Gastroesophageal sphincter (tissue), 4 donors: ENCODE results near the gene NLGN1. TPM values are rescaled to one million over a fixed set of nuclear protein-coding genes. Genes with fewer than 3 reads are reported as not detected.
"Not testable (repeated sequence)": the region's sequence is repeated elsewhere in the genome, so short reads cannot be mapped to it uniquely, and the experiment has no call there.

ENCODE experiments used
- ATAC-seq: fragments of 150-250 bp; one replicate; pipeline ENCODE4 v1.9.1; 2016; ENCODE audit warnings: mild to moderate bottlenecking, moderate library complexity
- H3K27ac ChIP-seq, 4 donors: fragments of 200-600 bp; sonication (generic) in 3 of 4; 1 replicate in 3 of 4; 2 replicates in 1 of 4; pipeline ENCODE4 v1.5.1; 2016 to 2019
- H3K27me3 ChIP-seq: fragments of 200-600 bp; sonication (generic); one replicate; pipeline ENCODE4 v1.5.1; 2019
- H3K36me3 ChIP-seq, 2 donors: fragments of 200-600 bp; sonication (generic); one replicate each; pipeline ENCODE4 v1.5.1; 2019; ENCODE audit warnings: control low read depth in 1 of 2
- H3K4me1 ChIP-seq, 3 donors: fragments of 200-600 bp; sonication (generic); 1 replicate in 2 of 3; 2 replicates in 1 of 3; pipeline ENCODE4 v1.5.1; 2016 to 2019; ENCODE audit warnings: control low read depth in 2 of 3
- H3K4me3 ChIP-seq, 2 donors: fragments of 200-600 bp; sonication (generic); one replicate each; pipeline ENCODE4 v1.5.1; 2019; ENCODE audit warnings: mild to moderate bottlenecking in 1 of 2, moderate library complexity in 1 of 2
- H3K9me3 ChIP-seq, 3 donors: fragments of 200-600 bp; sonication (generic); one replicate each; pipeline ENCODE4 v1.5.1; 2017 to 2019; ENCODE audit warnings: control low read depth in 2 of 3
- CTCF ChIP-seq, 4 experiments: fragments of 200-600 bp in 2 of 4; fragments of 450-650 bp in 2 of 4; sonication (generic) in 1 of 4; IDR thresholded peaks; one replicate each; pipeline ENCODE4 v1.5.1; 2017 to 2019; ENCODE audit warnings: antibody characterized with exemption in 4 of 4, mild to moderate bottlenecking in 2 of 4, moderate library complexity in 2 of 4
- EP300 ChIP-seq: sonication (generic); formaldehyde crosslinking; IDR thresholded peaks from one replicate; pipeline ENCODE4 v1.6.1; 2017; ENCODE audit warnings: antibody characterized with exemption, mild to moderate bottlenecking
- POLR2A ChIP-seq, 2 donors: fragments of 450-650 bp; IDR thresholded peaks; one replicate each; pipeline ENCODE4 v1.6.1; 2017; ENCODE audit warnings: antibody characterized with exemption in 2 of 2, mild to moderate bottlenecking in 2 of 2, moderate library complexity in 1 of 2
- POLR2AphosphoS5 ChIP-seq: sonication (generic); formaldehyde crosslinking; IDR thresholded peaks from one replicate; pipeline ENCODE4 v1.6.1; 2017; ENCODE audit warnings: antibody characterized with exemption
- WGBS, 2 donors: methylation state at CpG; one replicate each; pipeline ENCODE4 v1.1.5; 2018; ENCODE audit warnings: low coverage in 1 of 2; 5-methylcytosine and 5-hydroxymethylcytosine counted together
- total RNA-seq, 4 donors: library from RNA; depleted of rRNA; stranded (reverse); fragments of >200 nt; gene quantifications; one replicate each; pipeline ENCODE4 v1.1.0, GENCODE V29; 2016

NLGN1 gene
- total RNA-seq, 4 donors from 2014 or later = 13.4 to 26.4 (median 24.0) TPM

- Histone ChIP-seq H3K27ac (no peak overlapping the region), H3K9me3 (peaks cover 0 to 22% (median 0%) of the 10 kb centered on the region in 3 donors), H3K36me3 (no peaks in the 10 kb centered on the region), H3K27me3 (no peaks in the 10 kb centered on the region), H3K4me3 (no peak overlapping the region), H3K4me1 (no peaks in the 10 kb centered on the region)
- ATAC-seq = no peak
- TF ChIP-seq CTCF (IDR thresholded peaks at IDR 0.05) = no peak
- no peak for TF ChIP-seq EP300
- 92 to 95% methylated on average over 4 to 5 of the region's 5 CpGs for WGBS, 2 donors
Observed at GRCh38 chr3:173429076-173429475, 31.5 kb downstream of the NLGN1 start.

- Histone ChIP-seq H3K4me3 (no peak overlapping the region), H3K27me3 (no peaks in the 10 kb centered on the region), H3K36me3 (no peaks in the 10 kb centered on the region), H3K4me1 (no peaks in the 10 kb centered on the region), H3K9me3 (peaks cover 0 to 22% (median 0%) of the 10 kb centered on the region in 3 donors), H3K27ac (no peak overlapping the region)
- ATAC-seq = no peak
- TF ChIP-seq EP300 (no peak), POLR2A (IDR thresholded peaks at IDR 0.05) (no peak), CTCF (IDR thresholded peaks at IDR 0.05) (no peak)
- no CpG with 5 or more reads among the region's 1 CpG for WGBS, 2 donors
Observed at GRCh38 chr3:173429527-173429926, 32.0 kb downstream of the NLGN1 start.

GRCh38 chr3:173430576-173430975 lies 33.0 kb downstream of the NLGN1 start:
- WGBS, 2 donors = 57 to 80% methylated on average over 2 of the region's 2 CpGs
- no peaks in the 10 kb centered on the region for H3K27me3 ChIP-seq

GRCh38 chr3:173439004-173439403 lies 41.5 kb downstream of the NLGN1 start:
- Histone ChIP-seq H3K4me1 (no peaks in the 10 kb centered on the region), H3K9me3 (no peaks in the 10 kb centered on the region), H3K36me3 (no peaks in the 10 kb centered on the region), H3K4me3 (no peak overlapping the region), H3K27ac (no peak overlapping the region), H3K27me3 (no peaks in the 10 kb centered on the region)
- 92 to 100% methylated on average over 1 of the region's 1 CpG for WGBS, 2 donors
- no peak for TF ChIP-seq CTCF (IDR thresholded peaks at IDR 0.05)
- no peak for TF ChIP-seq EP300
- TF ChIP-seq POLR2A (IDR thresholded peaks at IDR 0.05) = no peak
- ATAC-seq = no peak

More at GRCh38 chr3:173430576-173430975, 33.0 kb downstream of the NLGN1 start:
- ATAC-seq = no peak
- H3K4me3 ChIP-seq = no peak overlapping the region
- no peaks in the 10 kb centered on the region for H3K36me3 ChIP-seq
- H3K9me3 ChIP-seq = peaks cover 0 to 22% (median 0%) of the 10 kb centered on the region in 3 donors
- no peaks in the 10 kb centered on the region for H3K4me1 ChIP-seq
- no peak for TF ChIP-seq POLR2A (IDR thresholded peaks at IDR 0.05)
- TF ChIP-seq POLR2AphosphoS5 = no peak
- no peak for TF ChIP-seq CTCF (IDR thresholded peaks at IDR 0.05)
- TF ChIP-seq EP300 = no peak
- H3K27ac ChIP-seq = no peak overlapping the region

GRCh38 chr3:173440514-173440913 lies 43.0 kb downstream of the NLGN1 start:
- H3K27me3 ChIP-seq = no peaks in the 10 kb centered on the region
- WGBS, 2 donors = 65 to 73% methylated on average over 3 of the region's 3 CpGs
- no peaks in the 10 kb centered on the region for H3K4me1 ChIP-seq
- H3K27ac ChIP-seq = no peak overlapping the region
- H3K36me3 ChIP-seq = no peaks in the 10 kb centered on the region
- no peak for ATAC-seq
- H3K4me3 ChIP-seq = no peak overlapping the region
- no peaks in the 10 kb centered on the region for H3K9me3 ChIP-seq
- TF ChIP-seq EP300 (no peak), POLR2AphosphoS5 (no peak), CTCF (IDR thresholded peaks at IDR 0.05) (no peak), POLR2A (IDR thresholded peaks at IDR 0.05) (no peak)

- not testable (repeated sequence) for H3K4me1 ChIP-seq, H3K4me3 ChIP-seq, H3K9me3 ChIP-seq, H3K27me3 ChIP-seq, H3K27ac ChIP-seq, H3K36me3 ChIP-seq, ATAC-seq
- WGBS, 2 donors = 80% methylated on average over 3 of the region's 10 CpGs; no CpG with 5 or more reads in 1 of the 2 donors
Observed at GRCh38 chr3:173451561-173451960, 54.0 kb downstream of the NLGN1 start.
